GM12878 (cell line): ENCODE results near the gene EMP3. TPM values are rescaled to one million over a fixed set of nuclear protein-coding genes. Genes with fewer than 3 reads are reported as not detected.

Experiments
- ATAC-seq: fragments of 200-7000 bp; cut with Tn5 transposase; 3 replicates; pipeline ENCODE4 v1.9.1; 2020; ENCODE audit warnings: mild to moderate bottlenecking, moderate library complexity
- BruUV-seq: library from RNA; stranded (reverse); fragments of 400-500 nt; replicated peaks from 2 replicates; lab custom pipeline; 2021; lab: Mats Ljungman, UMichigan
- CTCF ChIA-PET: fragments of 300-600 bp; sonication (Branson Sonifier 250); formaldehyde crosslinking; extraction: SDS; loops from one replicate; lab custom pipeline; 2021; ENCODE audit warnings: inconsistent platforms; lab: Yijun Ruan, JAX
- POLR2A ChIA-PET: fragments of 350-600 bp; formaldehyde crosslinking; extraction: SDS; loops from one replicate; lab custom pipeline; 2021; ENCODE audit warnings: inconsistent platforms; lab: Charles Lee
- RAD21 ChIA-PET: fragments of 300-600 bp; sonication (Branson Sonifier 250); formaldehyde crosslinking; loops from one replicate; lab custom pipeline; 2023; ENCODE audit warnings: antibody characterized with exemption; ENCODE audit not compliant: unreplicated experiment; lab: Charles Lee
- SMC1A ChIA-PET: fragments of 300-600 bp; sonication (Branson Sonifier 250); formaldehyde crosslinking; loops from one replicate; lab custom pipeline; 2023; ENCODE audit not compliant: unreplicated experiment, uncharacterized antibody; lab: Charles Lee
- DNase-seq: peaks from one replicate; pipeline ENCODE4 v3.0.0-alpha.2; 2011; ENCODE audit warnings: low read depth, low spot score
- FAIRE-seq: peaks from 3 replicates; lab custom pipeline; 2011; peaks lifted over from hg19 to GRCh38; lab: Jason Lieb, UNC
- H2AFZ ChIP-seq: 2 replicates; pipeline ENCODE4 v1.6.0; 2011; ENCODE audit warnings: low read depth, low read length, control low read depth; ENCODE audit not compliant: control insufficient read depth
- H3K27ac ChIP-seq: 2 replicates; pipeline ENCODE4 v1.5.1; 2011; ENCODE audit warnings: control low read depth; ENCODE audit not compliant: control insufficient read depth, insufficient read depth
- H3K27me3 ChIP-seq, 2 experiments: replicated peaks in 1 of 2; 2 replicates each; pipeline versions ENCODE4 v1.6.0 to v1.6.1; 2011; ENCODE audit warnings: low read length in 1 of 2; ENCODE audit not compliant: control insufficient read depth in 2 of 2, insufficient read depth in 2 of 2
- H3K36me3 ChIP-seq, 2 experiments: 2 replicates each; pipeline ENCODE4 v1.5.1; 2011; ENCODE audit warnings: low read length in 1 of 2; ENCODE audit not compliant: control insufficient read depth in 2 of 2, insufficient read depth in 2 of 2
- H3K4me1 ChIP-seq: 2 replicates; pipeline ENCODE4 v1.6.1; 2011; ENCODE audit warnings: mild to moderate bottlenecking, low read length, moderate library complexity, mixed read lengths; ENCODE audit not compliant: control insufficient read depth, insufficient read depth
- H3K4me2 ChIP-seq: 2 replicates; pipeline ENCODE4 v1.6.0; 2011; ENCODE audit warnings: control low read depth; ENCODE audit not compliant: control insufficient read depth, insufficient read depth
- H3K4me3 ChIP-seq: fragments of 200-600 bp; sonication (generic); 2 replicates; pipeline ENCODE4 v1.5.1; 2016
- H3K79me2 ChIP-seq: 2 replicates; pipeline ENCODE4 v1.6.0; 2011; ENCODE audit warnings: low read length; ENCODE audit not compliant: control insufficient read depth, insufficient read depth
- H3K9ac ChIP-seq: 2 replicates; pipeline ENCODE4 v1.8.0; 2011; ENCODE audit warnings: low read length, control low read depth, mixed read lengths; ENCODE audit not compliant: control insufficient read depth, insufficient read depth
- H3K9me3 ChIP-seq: replicated peaks from 3 replicates; pipeline ENCODE4 v1.5.1; 2011; ENCODE audit warnings: mild to moderate bottlenecking, low read length; ENCODE audit not compliant: control insufficient read depth, insufficient read depth
- H4K20me1 ChIP-seq: 2 replicates; pipeline ENCODE4 v1.6.0; 2011; ENCODE audit not compliant: control insufficient read depth, insufficient read depth
- EZH2 ChIP-seq: IDR thresholded peaks from 2 replicates; pipeline ENCODE4 v1.6.1; 2012; ENCODE audit warnings: low read depth, mild to moderate bottlenecking, control low read depth, inconsistent platforms, low read length, borderline replicate concordance; ENCODE audit not compliant: control insufficient read depth
- LARP7 ChIP-seq: fragments of 450-650 bp; IDR thresholded peaks from 2 replicates; pipeline ENCODE4 v1.6.1; 2017; ENCODE audit warnings: mild to moderate bottlenecking
- MYC ChIP-seq: IDR thresholded peaks from 2 replicates; pipeline ENCODE4 v1.6.1; 2011; ENCODE audit warnings: mild to moderate bottlenecking, low read length, moderate library complexity, inconsistent platforms; ENCODE audit not compliant: insufficient read depth, insufficient replicate concordance, insufficient read length, severe bottlenecking
- NFXL1 ChIP-seq: fragments of 450-650 bp; IDR thresholded peaks from 2 replicates; pipeline ENCODE4 v1.6.1; 2017; ENCODE audit warnings: antibody characterized with exemption, mild to moderate bottlenecking, borderline replicate concordance
- NR2C2 ChIP-seq: IDR thresholded peaks from 2 replicates; pipeline ENCODE4 v1.6.1; 2011; ENCODE audit warnings: borderline replicate concordance, low read depth; ENCODE audit not compliant: control insufficient read depth, insufficient read length
- SKIL ChIP-seq: fragments of 450-650 bp; IDR thresholded peaks from 2 replicates; pipeline ENCODE4 v1.6.1; 2017; ENCODE audit warnings: mild to moderate bottlenecking, low read depth, inconsistent platforms; ENCODE audit not compliant: poor library complexity, severe bottlenecking
- SPI1 ChIP-seq: IDR thresholded peaks from 2 replicates; pipeline ENCODE4 v1.6.1; 2011; ENCODE audit warnings: low read depth, mild to moderate bottlenecking, low read length, moderate library complexity, borderline replicate concordance; ENCODE audit not compliant: insufficient read depth
- ZNF274 ChIP-seq: IDR thresholded peaks from one replicate; pipeline ENCODE4 v1.8.0; 2011; ENCODE audit not compliant: insufficient read length, insufficient read depth
- WGBS: methylation state at CpG from one replicate; pipeline ENCODE4 v1.1.6; 2016; ENCODE audit warnings: low lambda C conversion rate; ENCODE audit not compliant: insufficient replicate concordance, insufficient coverage; ENCODE audit errors: missing lambda C conversion rate; 5-methylcytosine and 5-hydroxymethylcytosine counted together
- in situ Hi-C: fragments of 300-500 bp; cut with MboI; formaldehyde crosslinking; loops from 9 replicates; pipeline ENCODE4 v1.14.3; 2018; ENCODE audit warnings: mixed read lengths
- intact Hi-C: fragments of 100-400 bp; cut with micrococcal nuclease; formaldehyde crosslinking; loops from one replicate; pipeline ENCODE4 v1.14.2; 2022; ENCODE audit not compliant: unreplicated experiment
- polyA plus RNA-seq, 11 experiments: library from polyadenylated mRNA; depleted of rRNA in 4 of 11; unstranded in 6 of 11; stranded (reverse) in 5 of 11; fragments of >200 nt; fragmentation: Nextera tagmentation in 4 of 11; fragmentation: Illumina TruSeq in 1 of 11; extraction: Ambion mirVana in 4 of 11; extraction: Trizol in 1 of 11; gene quantifications; 1 replicate in 1 of 11; 2 replicates in 10 of 11; pipeline versions ENCODE4 v1.2.1 to v1.2.3, GENCODE V29; 2011 to 2016; ENCODE audit warnings: inconsistent platforms in 2 of 11, missing spikeins in 2 of 11, low read depth in 1 of 11
- total RNA-seq, 4 experiments: library from RNA; depleted of rRNA in 3 of 4; stranded (reverse); fragments of >200 nt in 3 of 4; fragmentation: Illumina TruSeq in 1 of 4; extraction: Trizol in 1 of 4; gene quantifications; 2 replicates each; pipeline versions ENCODE4 v1.2.1 to v1.2.3, GENCODE V29; 2013 to 2021
- TF ChIP-seq, protein P1 (sequence below): fragments of 450-650 bp; IDR thresholded peaks from 2 replicates; pipeline ENCODE4 v1.6.1; 2016; ENCODE audit warnings: mild to moderate bottlenecking
- TF ChIP-seq, protein P2 (sequence below): fragments of 450-650 bp; IDR thresholded peaks from 2 replicates; pipeline ENCODE4 v1.6.1; 2017; ENCODE audit warnings: low read depth, mild to moderate bottlenecking, moderate library complexity

Gene EMP3
- total and polyA plus RNA-seq, 10 of the 15 experiments (the other 5 are each of a cell fraction or from before 2014, with no cell fraction given) = 53.2 to 224 (median 134) TPM

DNA sequence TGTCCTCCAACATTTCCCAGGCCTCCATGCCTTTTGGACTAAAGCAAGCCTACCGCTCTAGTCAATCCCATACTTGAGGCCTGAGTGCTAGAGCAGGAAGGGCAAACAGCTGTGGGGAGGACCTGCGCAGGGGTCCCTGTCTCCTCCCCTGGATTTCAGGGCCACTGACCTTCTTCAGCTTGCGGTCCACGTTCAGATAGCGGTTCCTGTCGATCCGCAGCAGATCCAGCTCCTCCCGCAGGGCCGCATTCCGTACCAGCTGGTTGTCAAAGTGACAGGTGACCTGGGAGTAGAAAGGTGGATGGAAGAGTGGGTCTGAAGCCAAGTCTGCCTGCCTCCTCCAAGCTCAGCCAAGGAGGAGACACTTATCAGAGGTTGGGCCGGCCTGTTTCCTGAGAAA, 14.0 kb upstream of the EMP3 start:
- ChIA-PET CTCF (no interaction called here), POLR2A (no interaction called here)

More for the DNA sequence above, 14.0 kb upstream of the EMP3 start:
- Histone ChIP-seq H3K27me3 (no peaks in the 10 kb centered on the region), H2AFZ (no peak overlapping the region), H3K4me2 (no peak overlapping the region), H4K20me1 (no peaks in the 10 kb centered on the region), H3K27ac (no peak overlapping the region), H3K9me3 (no peaks in the 10 kb centered on the region), H3K4me3 (no peak overlapping the region), H3K79me2 (no peaks in the 10 kb centered on the region), H3K9ac (no peak overlapping the region), H3K4me1 (no peaks in the 10 kb centered on the region), H3K36me3 (no peaks in the 10 kb centered on the region)
- DNase-seq (no peak), ATAC-seq (no peak), FAIRE-seq (no peak)
- BruUV-seq = no TSS peak
- in situ Hi-C loops (no loop called here), intact Hi-C loops (no loop called here)
- 68% methylated on average over 11 of the region's 11 CpGs for WGBS
- RAD21 ChIA-PET = interaction anchor here (1.2 kb wide), 1 partner anchor 10 kb away, joined by 3 read pairs; a partner anchor contains a TSS
- TF ChIP-seq, protein P1, sequence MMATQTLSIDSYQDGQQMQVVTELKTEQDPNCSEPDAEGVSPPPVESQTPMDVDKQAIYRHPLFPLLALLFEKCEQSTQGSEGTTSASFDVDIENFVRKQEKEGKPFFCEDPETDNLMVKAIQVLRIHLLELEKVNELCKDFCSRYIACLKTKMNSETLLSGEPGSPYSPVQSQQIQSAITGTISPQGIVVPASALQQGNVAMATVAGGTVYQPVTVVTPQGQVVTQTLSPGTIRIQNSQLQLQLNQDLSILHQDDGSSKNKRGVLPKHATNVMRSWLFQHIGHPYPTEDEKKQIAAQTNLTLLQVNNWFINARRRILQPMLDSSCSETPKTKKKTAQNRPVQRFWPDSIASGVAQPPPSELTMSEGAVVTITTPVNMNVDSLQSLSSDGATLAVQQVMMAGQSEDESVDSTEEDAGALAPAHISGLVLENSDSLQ = no peak
- no peak for TF ChIP-seq SKIL
- TF ChIP-seq MYC = no peak
- TF ChIP-seq ZNF274 = no peak
- TF ChIP-seq LARP7 = no peak
- no peak for TF ChIP-seq NFXL1
- TF ChIP-seq EZH2 = no peak
- TF ChIP-seq NR2C2 = no peak
- TF ChIP-seq, protein P2, sequence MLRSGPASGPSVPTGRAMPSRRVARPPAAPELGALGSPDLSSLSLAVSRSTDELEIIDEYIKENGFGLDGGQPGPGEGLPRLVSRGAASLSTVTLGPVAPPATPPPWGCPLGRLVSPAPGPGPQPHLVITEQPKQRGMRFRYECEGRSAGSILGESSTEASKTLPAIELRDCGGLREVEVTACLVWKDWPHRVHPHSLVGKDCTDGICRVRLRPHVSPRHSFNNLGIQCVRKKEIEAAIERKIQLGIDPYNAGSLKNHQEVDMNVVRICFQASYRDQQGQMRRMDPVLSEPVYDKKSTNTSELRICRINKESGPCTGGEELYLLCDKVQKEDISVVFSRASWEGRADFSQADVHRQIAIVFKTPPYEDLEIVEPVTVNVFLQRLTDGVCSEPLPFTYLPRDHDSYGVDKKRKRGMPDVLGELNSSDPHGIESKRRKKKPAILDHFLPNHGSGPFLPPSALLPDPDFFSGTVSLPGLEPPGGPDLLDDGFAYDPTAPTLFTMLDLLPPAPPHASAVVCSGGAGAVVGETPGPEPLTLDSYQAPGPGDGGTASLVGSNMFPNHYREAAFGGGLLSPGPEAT = no peak
- no peak for TF ChIP-seq SPI1
- SMC1A ChIA-PET = no interaction called here
